ENCODE measurements around the gene SBF2.

DNA sequence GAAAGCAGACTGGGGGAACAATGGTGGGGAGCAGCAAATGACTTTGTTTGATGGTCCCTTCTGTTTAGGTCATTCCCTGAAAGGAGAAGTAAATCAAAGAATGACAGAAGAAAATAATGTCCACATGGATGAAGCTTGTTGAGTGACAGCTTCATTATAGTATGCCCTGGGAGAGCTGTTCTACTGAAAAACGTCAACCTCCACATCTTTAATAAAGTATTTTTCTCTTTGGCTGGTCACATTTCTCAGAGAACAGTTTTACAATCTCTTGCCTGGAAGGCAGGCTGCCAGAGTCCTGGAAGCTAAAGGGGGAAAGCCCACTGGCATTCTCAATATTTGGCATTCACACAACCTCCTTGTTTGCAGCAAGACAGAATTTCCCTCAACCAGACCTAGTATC lies 342.2 kb downstream of the SBF2 start:
- TF ChIP-seq POLR2AphosphoS5 (IDR thresholded peaks at IDR 0.05; ENCODE audit: low read depth, low read length) (no peak), SIN3A (IDR thresholded peaks at IDR 0.05; ENCODE audit: borderline replicate concordance, insufficient read depth, low read length) (no peak), FOXP2 (optimal IDR thresholded peaks at IDR 0.05; ENCODE audit: borderline replicate concordance, extremely low read depth, extremely low read length, insufficient read depth) (no peak), TAF1 (IDR thresholded peaks at IDR 0.05; ENCODE audit: borderline replicate concordance, insufficient read depth, low read length) (no peak)

Measured in PFSK-1 (cell line).